GM12874 (cell line): Measurements from ENCODE around the gene IL4R.

ENCODE experiments used
- CTCF ChIP-seq: IDR thresholded peaks from 2 replicates; pipeline ENCODE4 v1.5.1; 2011; ENCODE audit warnings: low read depth, mild to moderate bottlenecking, control low read depth, low read length, moderate library complexity; ENCODE audit not compliant: insufficient read depth

IL4R gene

GRCh38 chr16:27349276-27349675 is 35.5 kb downstream of the IL4R start:
- TF ChIP-seq CTCF = no peak

GRCh38 chr16:27350006-27350405 is 36.2 kb downstream of the IL4R start:
- TF ChIP-seq CTCF = no peak

- no peak for TF ChIP-seq CTCF
Observed at GRCh38 chr16:27351989-27352388, 38.2 kb downstream of the IL4R start.

- TF ChIP-seq CTCF = no peak
Observed at GRCh38 chr16:27353853-27354252, 40.1 kb downstream of the IL4R start.

GRCh38 chr16:27355610-27356009 is 41.8 kb downstream of the IL4R start:
- peak; percentile 54; the same call in 1 of the 2 replicates for TF ChIP-seq CTCF

GRCh38 chr16:27356794-27357193 is 43.0 kb downstream of the IL4R start:
- TF ChIP-seq CTCF = no peak

- no peak for TF ChIP-seq CTCF
Observed at GRCh38 chr16:27359051-27359450, 45.3 kb downstream of the IL4R start.

GRCh38 chr16:27359615-27360014 is 45.8 kb downstream of the IL4R start:
- no peak for TF ChIP-seq CTCF
